IMR-90 (cell line): Measurements from ENCODE around the gene AHCYL2. TPM values are rescaled to one million over a fixed set of nuclear protein-coding genes. Genes with fewer than 3 reads are reported as not detected.

Experiments
- ATAC-seq: fragments of 200-7000 bp; cut with Tn5 transposase; 2 replicates; pipeline ENCODE4 v1.9.1; 2020; ENCODE audit warnings: low read depth, mild to moderate bottlenecking, moderate library complexity
- BruUV-seq: library from RNA; stranded (reverse); fragments of 400-500 nt; replicated peaks from 2 replicates; lab custom pipeline; 2021; lab: Mats Ljungman, UMichigan
- CTCF ChIA-PET: fragments of 300-600 bp; formaldehyde crosslinking; extraction: SDS; loops from one replicate; lab custom pipeline; 2021; ENCODE audit warnings: antibody characterized with exemption; lab: Yijun Ruan, JAX
- POLR2A ChIA-PET: fragments of 300-600 bp; sonication (Branson Sonifier 250); formaldehyde crosslinking; loops from one replicate; lab custom pipeline; 2022; ENCODE audit warnings: antibody characterized with exemption; ENCODE audit not compliant: unreplicated experiment; lab: Charles Lee
- DNase-seq: peaks from one replicate; pipeline ENCODE4 v3.0.0; 2013
- H2AFZ ChIP-seq: replicated peaks from 2 replicates; pipeline ENCODE3; 2013; ENCODE audit warnings: low read length, mild to moderate bottlenecking; ENCODE audit not compliant: poor library complexity
- H2AK5ac ChIP-seq: 2 replicates; pipeline ENCODE4 v1.6.1; 2013; ENCODE audit warnings: low read depth, low read length, inconsistent platforms
- H2AK9ac ChIP-seq: replicated peaks from 2 replicates; pipeline ENCODE3; 2013; ENCODE audit warnings: mild to moderate bottlenecking, low read depth, low read length, moderate library complexity; ENCODE audit not compliant: poor library complexity
- H2BK120ac ChIP-seq: 2 replicates; pipeline ENCODE4 v1.6.1; 2013; ENCODE audit warnings: low read depth, low read length, inconsistent platforms
- H2BK15ac ChIP-seq: 3 replicates; pipeline ENCODE4 v1.6.1; 2013; ENCODE audit warnings: low read depth, low read length, inconsistent platforms
- H2BK20ac ChIP-seq: 2 replicates; pipeline ENCODE4 v1.6.1; 2013; ENCODE audit warnings: low read depth, mild to moderate bottlenecking, inconsistent platforms, low read length, moderate library complexity
- H2BK5ac ChIP-seq: 2 replicates; pipeline ENCODE4 v1.6.1; 2013; ENCODE audit warnings: mild to moderate bottlenecking, low read depth, low read length, inconsistent platforms; ENCODE audit not compliant: poor library complexity, severe bottlenecking
- H3K14ac ChIP-seq: replicated peaks from 2 replicates; pipeline ENCODE4 v1.6.1; 2013; ENCODE audit warnings: low read depth, low read length, inconsistent platforms
- H3K18ac ChIP-seq: 2 replicates; pipeline ENCODE4 v1.6.1; 2013; ENCODE audit warnings: low read depth, low read length, control low read depth
- H3K23ac ChIP-seq: 2 replicates; pipeline ENCODE4 v1.6.1; 2013; ENCODE audit warnings: low read depth, low read length, inconsistent platforms
- H3K27ac ChIP-seq: 2 replicates; pipeline ENCODE4 v1.5.1; 2013; ENCODE audit warnings: mild to moderate bottlenecking, control low read depth, low read length; ENCODE audit not compliant: insufficient read depth
- H3K27me3 ChIP-seq: 2 replicates; pipeline ENCODE4 v1.6.1; 2013; ENCODE audit warnings: low read length; ENCODE audit not compliant: control insufficient read depth, insufficient read depth
- H3K36me3 ChIP-seq: 2 replicates; pipeline ENCODE4 v1.6.1; 2013; ENCODE audit warnings: low read length, mixed read lengths; ENCODE audit not compliant: control insufficient read depth, insufficient read depth
- H3K4ac ChIP-seq: 2 replicates; pipeline ENCODE4 v1.6.1; 2013; ENCODE audit warnings: low read depth, low read length, inconsistent platforms
- H3K4me1 ChIP-seq: 2 replicates; pipeline ENCODE4 v1.6.1; 2013; ENCODE audit warnings: low read length, mixed read lengths; ENCODE audit not compliant: control insufficient read depth, insufficient read depth
- H3K4me2 ChIP-seq: 2 replicates; pipeline ENCODE4 v1.6.1; 2013; ENCODE audit warnings: low read depth, mild to moderate bottlenecking, control low read depth, low read length, moderate library complexity
- H3K4me3 ChIP-seq: 2 replicates; pipeline ENCODE4 v1.5.1; 2013; ENCODE audit warnings: low read depth, mild to moderate bottlenecking, control low read depth, low read length, moderate library complexity; ENCODE audit not compliant: insufficient read depth
- H3K56ac ChIP-seq: 2 replicates; pipeline ENCODE4 v1.6.1; 2013; ENCODE audit warnings: low read length, inconsistent platforms; ENCODE audit not compliant: insufficient read depth; ENCODE audit errors: extremely low read depth
- H3K79me1 ChIP-seq, 2 experiments: 2 replicates each; pipeline ENCODE4 v1.6.1; 2013; ENCODE audit warnings: low read length in 2 of 2, inconsistent platforms in 1 of 2, low read depth in 1 of 2
- H3K9ac ChIP-seq: 2 replicates; pipeline ENCODE4 v1.6.1; 2013; ENCODE audit warnings: low read depth, low read length, control low read depth
- H3K9me1 ChIP-seq: 2 replicates; pipeline ENCODE4 v1.6.1; 2013; ENCODE audit warnings: low read length, inconsistent platforms; ENCODE audit not compliant: insufficient read depth
- H3K9me3 ChIP-seq: 2 replicates; pipeline ENCODE4 v1.6.1; 2013; ENCODE audit warnings: low read length; ENCODE audit not compliant: control insufficient read depth, insufficient read depth
- H4K20me1 ChIP-seq: 2 replicates; pipeline ENCODE4 v1.6.1; 2013; ENCODE audit warnings: low read length, inconsistent platforms; ENCODE audit not compliant: insufficient read depth
- H4K5ac ChIP-seq: 2 replicates; pipeline ENCODE4 v1.6.1; 2013; ENCODE audit warnings: mild to moderate bottlenecking, low read depth, low read length, control low read depth
- H4K8ac ChIP-seq, 2 experiments: 2 replicates each; pipeline ENCODE4 v1.6.1; 2013; ENCODE audit warnings: low read depth in 2 of 2, low read length in 2 of 2, control low read depth in 1 of 2, inconsistent platforms in 1 of 2
- H4K91ac ChIP-seq: 2 replicates; pipeline ENCODE4 v1.6.1; 2013; ENCODE audit warnings: low read depth, low read length, inconsistent platforms; ENCODE audit not compliant: insufficient read depth
- BHLHE40 ChIP-seq: fragments of 150-350 bp; IDR thresholded peaks from 2 replicates; pipeline ENCODE4 v1.6.1; 2016; ENCODE audit warnings: mild to moderate bottlenecking, low read depth, low read length
- CEBPB ChIP-seq: IDR thresholded peaks from 2 replicates; pipeline ENCODE4 v1.6.1; 2012; ENCODE audit warnings: low read depth, low read length, improper control_type of control experiment
- CHD1 ChIP-seq: IDR thresholded peaks from 2 replicates; pipeline ENCODE4 v1.6.1; 2012; ENCODE audit warnings: low read depth, low read length, improper control_type of control experiment
- CTCF ChIP-seq: conservative IDR thresholded peaks from 2 replicates; pipeline ENCODE4 v1.5.1; 2012; ENCODE audit warnings: mild to moderate bottlenecking, low read depth, low read length, improper control_type of control experiment
- ELK1 ChIP-seq: fragments of 150-350 bp; IDR thresholded peaks from 2 replicates; pipeline ENCODE4 v1.6.1; 2016; ENCODE audit warnings: low read depth, mild to moderate bottlenecking, low read length, moderate library complexity, borderline replicate concordance
- FOS ChIP-seq: fragments of 150-350 bp; IDR thresholded peaks from 2 replicates; pipeline ENCODE4 v1.6.1; 2016; ENCODE audit warnings: low read depth, low read length
- MAFK ChIP-seq: IDR thresholded peaks from 2 replicates; pipeline ENCODE4 v1.6.1; 2012; ENCODE audit warnings: low read depth, low read length, improper control_type of control experiment
- MAZ ChIP-seq: IDR thresholded peaks from 2 replicates; pipeline ENCODE4 v1.6.1; 2012; ENCODE audit warnings: low read depth, mild to moderate bottlenecking, low read length, improper control_type of control experiment, moderate library complexity, borderline replicate concordance
- MXI1 ChIP-seq: IDR thresholded peaks from 2 replicates; pipeline ENCODE4 v1.6.1; 2012; ENCODE audit warnings: low read depth, mild to moderate bottlenecking, low read length, moderate library complexity, borderline replicate concordance
- NFE2L2 ChIP-seq: fragments of 150-350 bp; IDR thresholded peaks from 2 replicates; pipeline ENCODE4 v1.6.1; 2016; ENCODE audit warnings: low read depth, mild to moderate bottlenecking, low read length
- POLR2A ChIP-seq: IDR thresholded peaks from 2 replicates; pipeline ENCODE4 v1.6.1; 2012; ENCODE audit warnings: mild to moderate bottlenecking, low read depth, low read length
- RAD21 ChIP-seq: IDR thresholded peaks from 2 replicates; pipeline ENCODE4 v1.6.1; 2012; ENCODE audit warnings: low read length, improper control_type of control experiment
- RCOR1 ChIP-seq: IDR thresholded peaks from 2 replicates; pipeline ENCODE4 v1.6.1; 2012; ENCODE audit warnings: mild to moderate bottlenecking, low read length, improper control_type of control experiment; ENCODE audit not compliant: insufficient replicate concordance
- RFX5 ChIP-seq: IDR thresholded peaks from 2 replicates; pipeline ENCODE4 v1.8.0; 2012; ENCODE audit warnings: low read depth, mild to moderate bottlenecking, low read length, moderate library complexity
- SMC3 ChIP-seq: fragments of 150-350 bp; IDR thresholded peaks from 2 replicates; pipeline ENCODE4 v1.6.1; 2016; ENCODE audit warnings: low read depth, mild to moderate bottlenecking, antibody characterized with exemption, low read length, moderate library complexity
- USF2 ChIP-seq: fragments of 150-350 bp; IDR thresholded peaks from 2 replicates; pipeline ENCODE4 v1.6.1; 2017; ENCODE audit warnings: mild to moderate bottlenecking, antibody characterized with exemption, low read length, low read depth
- WGBS, 2 experiments: methylation state at CpG; one replicate each; pipeline versions ENCODE4 v1.1.5 to v1.1.7; 2013; ENCODE audit warnings: missing lambda C conversion rate in 2 of 2; ENCODE audit not compliant: insufficient read length in 1 of 2; ENCODE audit errors: extremely low coverage in 2 of 2; 5-methylcytosine and 5-hydroxymethylcytosine counted together
- dilution Hi-C: fragments of 300-500 bp; cut with HindIII; formaldehyde crosslinking; loops from one replicate; pipeline ENCODE4 v1.14.3; 2018; ENCODE audit warnings: low sequenced_read_pairs; ENCODE audit not compliant: unreplicated experiment
- in situ Hi-C: fragments of 300-500 bp; cut with MboI; formaldehyde crosslinking; loops from 3 replicates; pipeline ENCODE4 v1.14.3; 2019; ENCODE audit warnings: low sequenced_read_pairs, inconsistent platforms, mixed read lengths
- intact Hi-C: fragments of 100-400 bp; cut with micrococcal nuclease; formaldehyde crosslinking; loops from 2 replicates; pipeline ENCODE4 v1.10.0; 2022
- polyA plus RNA-seq, 3 experiments: library from polyadenylated mRNA; depleted of rRNA; stranded (reverse); fragments of >200 nt; gene quantifications; 2 replicates each; pipeline ENCODE4 v1.2.3, GENCODE V29; 2012; ENCODE audit warnings: low replicate concordance in 1 of 3
- total RNA-seq: library from RNA; depleted of rRNA; stranded (reverse); fragments of >200 nt; gene quantifications from 2 replicates; pipeline ENCODE4 v1.2.3, GENCODE V29; 2012

The AHCYL2 gene
- total and polyA plus RNA-seq, 2 of the 4 experiments (the other 2 are of a cell fraction): 5.7 to 7.6 TPM

- Histone ChIP-seq H3K9me3 (no peaks in the 10 kb centered on the region), H2AFZ (no peak overlapping the region), H4K20me1 (no peaks in the 10 kb centered on the region), H2AK5ac (no peak overlapping the region), H3K18ac (no peak overlapping the region), H3K56ac (no peak overlapping the region), H3K9ac (no peak overlapping the region), H4K91ac (no peak overlapping the region), H3K9me1 (no peaks in the 10 kb centered on the region; the same call in 1 of the 2 replicates), H2BK15ac (no peak overlapping the region), H3K4me1 (peaks cover 3% of the 10 kb centered on the region; the same call in 1 of the 2 replicates), H3K14ac (no peak overlapping the region), H2BK20ac (no peak overlapping the region), H3K79me1 (no peaks in the 10 kb centered on the region), H3K23ac (no peak overlapping the region), H4K8ac (no peak overlapping the region), H2BK5ac (no peak overlapping the region), H2BK120ac (no peak overlapping the region), H3K27ac (no peak overlapping the region), H4K5ac (no peak overlapping the region), H2AK9ac (no peak overlapping the region), H3K36me3 (no peaks in the 10 kb centered on the region), H3K27me3 (no peaks in the 10 kb centered on the region), H3K4me3 (no peak overlapping the region), H3K4me2 (no peak overlapping the region), H3K4ac (no peak overlapping the region)
- TF ChIP-seq MAFK: no peak
- no peak for TF ChIP-seq CHD1
- no peak for TF ChIP-seq MAZ
- TF ChIP-seq FOS: no peak
- no peak for TF ChIP-seq USF2
- no peak for TF ChIP-seq CTCF
- TF ChIP-seq RFX5: no peak
- TF ChIP-seq NFE2L2: no peak
- no peak for TF ChIP-seq RCOR1
- TF ChIP-seq POLR2A: no peak
- no peak for TF ChIP-seq CEBPB
- TF ChIP-seq SMC3: no peak
- no peak for TF ChIP-seq RAD21
- no peak for TF ChIP-seq BHLHE40
- TF ChIP-seq ELK1: no peak
- no peak for TF ChIP-seq MXI1
- no peak for ATAC-seq
- ChIA-PET CTCF (no interaction called here), POLR2A (no interaction called here)
- WGBS, 2 experiments: no CpG with 5 or more reads among the region's 6 CpGs
- in situ Hi-C loops: no loop called here
- BruUV-seq: no TSS peak
- no peak for DNase-seq
- dilution Hi-C loops: no loop called here
- intact Hi-C loops: no loop called here
Measured at GRCh38 chr7:129266181-129266580, 41.4 kb downstream of the AHCYL2 start.
